Endothelial cell of umbilical vein (primary cell): Measurements from ENCODE around the gene HRNR. TPM values are rescaled to one million over a fixed set of nuclear protein-coding genes. Genes with fewer than 3 reads are reported as not detected.

Experiments used
- BruUV-seq: library from RNA; stranded (reverse); fragments of 400-500 nt; replicated peaks from 2 replicates; lab custom pipeline; 2021; lab: Mats Ljungman, UMichigan
- CTCF ChIA-PET: fragments of 300-600, 350-600 bp; sonication (Branson Sonifier 250); formaldehyde crosslinking; loops from one replicate; lab custom pipeline; 2021; ENCODE audit warnings: antibody characterized with exemption, inconsistent platforms; lab: Charles Lee
- POLR2A ChIA-PET: fragments of 300-600, 350-600 bp; sonication (Branson Sonifier 250); formaldehyde crosslinking; loops from one replicate; lab custom pipeline; 2021; ENCODE audit warnings: antibody characterized with exemption, inconsistent platforms; lab: Charles Lee
- DNase-seq: peaks from one replicate; pipeline ENCODE4 v3.0.0-alpha.2; 2011; ENCODE audit warnings: low read depth, low spot score
- FAIRE-seq: peaks from 2 replicates; lab custom pipeline; 2011; peaks lifted over from hg19 to GRCh38; lab: Jason Lieb, UNC
- H2AFZ ChIP-seq: 2 replicates; pipeline ENCODE4 v1.6.0; 2012; ENCODE audit warnings: low read depth, low read length, control low read depth, inconsistent platforms
- H3K27ac ChIP-seq: 2 replicates; pipeline ENCODE4 v1.5.1; 2011; ENCODE audit warnings: low read depth, mild to moderate bottlenecking, control low read depth, low read length, moderate library complexity; ENCODE audit not compliant: insufficient read depth
- H3K27me3 ChIP-seq, 2 experiments: 2 replicates each; pipeline versions ENCODE4 v1.6.0 to v1.6.1; 2011; ENCODE audit warnings: low read length in 2 of 2, mixed read lengths in 1 of 2; ENCODE audit not compliant: control insufficient read depth in 2 of 2, insufficient read depth in 2 of 2
- H3K36me3 ChIP-seq, 2 experiments: 2 replicates in 1 of 2; 3 replicates in 1 of 2; pipeline ENCODE4 v1.5.1; 2011; ENCODE audit warnings: low read length in 2 of 2, mild to moderate bottlenecking in 1 of 2, moderate library complexity in 1 of 2; ENCODE audit not compliant: control insufficient read depth in 2 of 2, insufficient read depth in 2 of 2; ENCODE audit errors: extremely low read depth in 1 of 2
- H3K4me1 ChIP-seq: 3 replicates; pipeline ENCODE4 v1.5.1; 2011; ENCODE audit warnings: mild to moderate bottlenecking, low read length; ENCODE audit not compliant: control insufficient read depth, insufficient read depth; ENCODE audit errors: extremely low read depth
- H3K4me2 ChIP-seq: 2 replicates; pipeline ENCODE4 v1.6.1; 2011; ENCODE audit warnings: low read length, control low read depth, mixed read lengths; ENCODE audit not compliant: insufficient read depth
- H3K4me3 ChIP-seq, 3 experiments: fragments of 200-600 bp in 1 of 3; sonication (generic), shearing (Covaris generic) in 1 of 3; replicated peaks in 1 of 3; 2 replicates each; pipeline ENCODE4 v1.5.1; 2011 to 2016; ENCODE audit warnings: control low read depth in 3 of 3, low read length in 3 of 3, mild to moderate bottlenecking in 2 of 3, inconsistent platforms in 1 of 3, low read depth in 1 of 3, moderate library complexity in 1 of 3; ENCODE audit not compliant: insufficient read depth in 1 of 3
- H3K79me2 ChIP-seq: 2 replicates; pipeline ENCODE4 v1.6.0; 2012; ENCODE audit warnings: low read length, inconsistent platforms; ENCODE audit not compliant: control insufficient read depth, insufficient read depth
- H3K9ac ChIP-seq: replicated peaks from 2 replicates; pipeline ENCODE3; 2011; ENCODE audit warnings: low read length, control low read depth; ENCODE audit not compliant: insufficient read depth; ENCODE audit errors: extremely low read depth
- H3K9me1 ChIP-seq: replicated peaks from 3 replicates; pipeline ENCODE4 v1.6.0; 2011; ENCODE audit warnings: mild to moderate bottlenecking, low read length; ENCODE audit not compliant: control insufficient read depth, insufficient read depth; ENCODE audit errors: extremely low read depth
- H3K9me3 ChIP-seq: replicated peaks from 2 replicates; pipeline ENCODE4 v1.5.1; 2012; ENCODE audit warnings: low read length, inconsistent platforms; ENCODE audit not compliant: control insufficient read depth, insufficient read depth
- H4K20me1 ChIP-seq: replicated peaks from 2 replicates; pipeline ENCODE3; 2011; ENCODE audit warnings: mild to moderate bottlenecking, low read length; ENCODE audit not compliant: control insufficient read depth, insufficient read depth; ENCODE audit errors: extremely low read depth
- CTCF ChIP-seq, 2 donors: IDR thresholded peaks; 1 replicate in 1 of 2; 2 replicates in 1 of 2; pipeline ENCODE4 v1.5.1; 2011; ENCODE audit warnings: low read length in 2 of 2, mild to moderate bottlenecking in 2 of 2, moderate library complexity in 2 of 2, control low read depth in 1 of 2, inconsistent platforms in 1 of 2, low read depth in 1 of 2; ENCODE audit not compliant: insufficient read depth in 1 of 2; ENCODE audit errors: extremely low read depth in 1 of 2
- EZH2 ChIP-seq: IDR thresholded peaks from 2 replicates; pipeline ENCODE4 v1.6.1; 2012; ENCODE audit warnings: borderline replicate concordance, low read depth, mild to moderate bottlenecking, moderate library complexity, low read length, inconsistent platforms; ENCODE audit not compliant: severe bottlenecking
- FOS ChIP-seq: IDR thresholded peaks from 2 replicates; pipeline ENCODE4 v1.6.1; 2011; ENCODE audit warnings: mild to moderate bottlenecking, low read length, moderate library complexity, borderline replicate concordance; ENCODE audit not compliant: insufficient read depth
- GATA2 ChIP-seq: IDR thresholded peaks from 2 replicates; pipeline ENCODE4 v1.7.0; 2011; ENCODE audit warnings: low read depth, mild to moderate bottlenecking, moderate library complexity, mixed read lengths, low read length; ENCODE audit not compliant: insufficient read length, insufficient read depth
- JUN ChIP-seq: IDR thresholded peaks from 2 replicates; pipeline ENCODE4 v1.6.1; 2011; ENCODE audit warnings: borderline replicate concordance, low read depth; ENCODE audit not compliant: insufficient read length, insufficient read depth
- MAX ChIP-seq: IDR thresholded peaks from 2 replicates; pipeline ENCODE4 v1.6.1; 2011; ENCODE audit not compliant: insufficient read depth, insufficient read length
- POLR2A ChIP-seq: IDR thresholded peaks from 2 replicates; pipeline ENCODE4 v1.6.1; 2012; ENCODE audit warnings: low read depth, mild to moderate bottlenecking, control low read depth, low read length
- POLR2AphosphoS5 ChIP-seq: IDR thresholded peaks from 2 replicates; pipeline ENCODE4 v1.6.1; 2012; ENCODE audit warnings: low read depth, mild to moderate bottlenecking, control low read depth, low read length, moderate library complexity; ENCODE audit not compliant: insufficient read depth
- dilution Hi-C: fragments of 300-500 bp; cut with MboI; formaldehyde crosslinking; loops from one replicate; pipeline ENCODE4 v1.15.0; 2019; ENCODE audit warnings: low sequenced_read_pairs; ENCODE audit not compliant: extremely low pct_ligation_motif_present
- intact Hi-C: fragments of 100-400 bp; cut with micrococcal nuclease; formaldehyde crosslinking; loops from one replicate; pipeline ENCODE4 v1.10.0; 2022
- polyA plus RNA-seq, 4 experiments: library from polyadenylated mRNA; depleted of rRNA in 3 of 4; stranded (reverse) in 3 of 4; unstranded in 1 of 4; fragments of >200 nt; gene quantifications; 2 replicates each; pipeline versions ENCODE4 v1.2.1 to v1.2.3, GENCODE V29; 2011 to 2012; ENCODE audit warnings: missing spikeins in 1 of 4
- total RNA-seq: library from RNA; stranded (reverse); gene quantifications from 2 replicates; pipeline ENCODE4 v1.2.3, GENCODE V29; 2021

HRNR gene
- total and polyA plus RNA-seq, 2 donors (not counting 3 experiments of a cell fraction or from before 2014, with no cell fraction given) = not detected

- no peak overlapping the region for H3K4me2 ChIP-seq
- no peak for DNase-seq
- CTCF ChIA-PET = interaction anchor here (3.2 kb wide), 1 partner anchor 261 kb away, joined by 17 read pairs; no protein-coding TSS in a partner anchor
- no peak for FAIRE-seq
- POLR2A ChIA-PET = no interaction called here
- H4K20me1 ChIP-seq = no peaks in the 10 kb centered on the region
- no peaks in the 10 kb centered on the region for H3K9me3 ChIP-seq
- H3K79me2 ChIP-seq = no peaks in the 10 kb centered on the region
- H3K9ac ChIP-seq = no peak overlapping the region
- H3K36me3 ChIP-seq = no peaks in the 10 kb centered on the region
- H3K27ac ChIP-seq = no peak overlapping the region
- no peak for TF ChIP-seq GATA2
- TF ChIP-seq CTCF (IDR thresholded peaks at IDR 0.05; ENCODE audit: extremely low read depth in 1 of 2, insufficient read depth in 1 of 2, low read depth in 1 of 2, low read length in 2 of 2) = no peak
- TF ChIP-seq EZH2 = no peak
- no peak for TF ChIP-seq FOS
- no peak for TF ChIP-seq POLR2AphosphoS5
- TF ChIP-seq JUN = no peak
- TF ChIP-seq MAX = no peak
- no peak for TF ChIP-seq POLR2A
- H3K9me1 ChIP-seq = no peaks in the 10 kb centered on the region
- no peak overlapping the region for H3K4me3 ChIP-seq
- H3K4me1 ChIP-seq = no peaks in the 10 kb centered on the region
- H2AFZ ChIP-seq = no peak overlapping the region
- H3K27me3 ChIP-seq = no peaks in the 10 kb centered on the region
- intact Hi-C loops (no loop called here), dilution Hi-C loops (no loop called here)
- BruUV-seq = no TSS peak
Observed at GRCh38 chr1:152197361-152197941, 26.5 kb downstream of the HRNR start.
